Spleen (tissue), 7 donors: ENCODE measurements around the gene CYP3A5.
"Not testable (repeated sequence)": the region's sequence is repeated elsewhere in the genome, so short reads cannot be mapped to it uniquely, and the experiment has no call there.

Experiments
- CTCF ChIP-seq, 11 experiments: fragments of 200-600 bp in 7 of 11; fragments of 450-650 bp in 4 of 11; sonication (generic) in 4 of 11; IDR thresholded peaks in 8 of 11; conservative IDR thresholded peaks in 3 of 11; 1 replicate in 7 of 11; 2 replicates in 4 of 11; pipeline versions ENCODE4 v1.4.0 to v1.8.0; 2016 to 2021; ENCODE audit warnings: antibody characterized with exemption in 11 of 11, inconsistent platforms in 4 of 11, mild to moderate bottlenecking in 1 of 11
- POLR2A ChIP-seq, 3 donors: fragments of 450-650 bp; IDR thresholded peaks; one replicate each; pipeline ENCODE4 v1.5.1; 2017; ENCODE audit warnings: antibody characterized with exemption in 3 of 3, mild to moderate bottlenecking in 1 of 3
- POLR2AphosphoS5 ChIP-seq, 3 donors: sonication (generic); formaldehyde crosslinking; IDR thresholded peaks; one replicate each; pipeline ENCODE4 v1.5.1; 2017; ENCODE audit warnings: antibody characterized with exemption in 3 of 3
- donor health status: DM: no; HTN: no; CAD: no; lungs with moderate emphysema.
- donor health status: DM: no; HTN: no; CAD: no.
- donor health status: DM: no; HTN: no; CAD: no.

- not testable (repeated sequence) for TF ChIP-seq CTCF (IDR thresholded peaks at IDR 0.05 in 8 of 11, conservative IDR thresholded peaks at IDR 0.05 in 3 of 11); POLR2A (IDR thresholded peaks at IDR 0.05); POLR2AphosphoS5 (IDR thresholded peaks at IDR 0.05)
Measured at GRCh38 chr7:99692563-99692962, 12.8 kb upstream of the CYP3A5 start.
